ENCODE results near the gene VAT1.

VAT1 gene

DNA sequence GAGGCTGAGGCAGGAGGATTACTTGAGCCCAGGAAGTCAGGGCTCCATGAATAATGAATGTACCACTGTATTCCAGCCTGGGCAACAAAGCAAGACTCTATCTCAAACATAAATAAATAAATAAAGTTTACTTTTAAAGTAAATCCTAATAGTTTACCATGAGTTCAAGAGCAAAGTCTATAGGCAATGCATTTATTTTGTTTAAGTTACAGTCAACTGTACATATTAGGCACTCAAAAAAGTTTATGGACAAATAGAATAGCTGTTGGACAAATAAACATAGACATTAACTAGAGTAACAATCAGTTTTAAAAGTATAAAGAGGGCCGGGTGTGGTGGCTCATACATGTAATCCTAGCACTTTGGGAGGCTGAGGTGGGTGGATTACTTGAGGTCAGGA is 54.3 kb downstream of the VAT1 start:
- DNase-seq: no peak

Measured in femur (tissue), 1 donor.